ENCODE measurements around the gene NFIA.

GRCh38 chr1:61120246-61120840 is 38.0 kb downstream of the NFIA start:
- TF ChIP-seq CTCF (IDR thresholded peaks at IDR 0.05) (no peak), POLR2A (IDR thresholded peaks at IDR 0.05) (no peak)

Measured in Peyer's patch (tissue), 4 donors.